H1 (cell line): Measurements from ENCODE around the gene PRPF31. TPM values are rescaled to one million over a fixed set of nuclear protein-coding genes. Genes with fewer than 3 reads are reported as not detected.

Source experiments
- CTCF ChIA-PET: fragments of 300-600 bp; sonication (Branson Sonifier 250); formaldehyde crosslinking; loops from one replicate; lab custom pipeline; 2021; ENCODE audit not compliant: partially characterized antibody; lab: Charles Lee
- POLR2A ChIA-PET: fragments of 300-600 bp; sonication (Branson Sonifier 250); formaldehyde crosslinking; loops from one replicate; lab custom pipeline; 2021; ENCODE audit warnings: inconsistent platforms; ENCODE audit not compliant: partially characterized antibody; lab: Charles Lee
- DNase-seq, 2 experiments: peaks; one replicate each; pipeline versions ENCODE4 v3.0.0 to v3.0.0-alpha.2; 2010 to 2022; ENCODE audit warnings: low spot score in 2 of 2, low read depth in 1 of 2, mixed read lengths in 1 of 2
- FAIRE-seq: peaks from 2 replicates; lab custom pipeline; 2011; peaks lifted over from hg19 to GRCh38; lab: Jason Lieb, UNC
- H2AFZ ChIP-seq: 2 replicates; pipeline ENCODE4 v1.8.1; 2012; ENCODE audit warnings: low read length, inconsistent platforms
- H2AK5ac ChIP-seq: 2 replicates; pipeline ENCODE4 v1.6.1; 2013; ENCODE audit warnings: low read depth, low read length
- H2BK120ac ChIP-seq: replicated peaks from 2 replicates; pipeline ENCODE3; 2013; ENCODE audit warnings: low read depth, low read length, inconsistent platforms
- H2BK12ac ChIP-seq: 2 replicates; pipeline ENCODE4 v1.6.1; 2013; ENCODE audit warnings: low read depth, low read length
- H2BK15ac ChIP-seq: 2 replicates; pipeline ENCODE4 v1.6.1; 2013; ENCODE audit warnings: low read length
- H2BK20ac ChIP-seq: 2 replicates; pipeline ENCODE4 v1.6.1; 2013; ENCODE audit warnings: low read length
- H2BK5ac ChIP-seq: 2 replicates; pipeline ENCODE4 v1.6.1; 2013; ENCODE audit warnings: low read depth, low read length
- H3K14ac ChIP-seq: 2 replicates; pipeline ENCODE4 v1.6.1; 2013; ENCODE audit warnings: inconsistent platforms; ENCODE audit not compliant: insufficient read length
- H3K18ac ChIP-seq: 2 replicates; pipeline ENCODE4 v1.6.1; 2013; ENCODE audit warnings: low read length; ENCODE audit errors: extremely low read depth
- H3K23ac ChIP-seq: 2 replicates; pipeline ENCODE4 v1.6.1; 2013; ENCODE audit warnings: inconsistent platforms; ENCODE audit not compliant: insufficient read length
- H3K23me2 ChIP-seq: 2 replicates; pipeline ENCODE4 v1.6.1; 2013; ENCODE audit warnings: low read depth, low read length
- H3K27ac ChIP-seq: 2 replicates; pipeline ENCODE4 v1.6.1; 2011; ENCODE audit warnings: low read depth, low read length, inconsistent platforms
- H3K27me3 ChIP-seq, 4 experiments: replicated peaks in 1 of 4; 1 replicate in 1 of 4; 2 replicates in 3 of 4; pipeline versions ENCODE4 v1.6.1 to v1.8.1; 2011 to 2013; ENCODE audit warnings: low read length in 3 of 4, mild to moderate bottlenecking in 3 of 4, inconsistent platforms in 2 of 4, mixed read lengths in 2 of 4, moderate library complexity in 1 of 4; ENCODE audit not compliant: control insufficient read depth in 3 of 4, insufficient read depth in 3 of 4; ENCODE audit errors: extremely low read depth in 1 of 4
- H3K36me3 ChIP-seq, 4 experiments: 2 replicates each; pipeline versions ENCODE4 v1.6.1 to v1.8.1; 2011 to 2013; ENCODE audit warnings: mild to moderate bottlenecking in 4 of 4, low read length in 3 of 4, moderate library complexity in 2 of 4, control low read depth in 1 of 4, inconsistent platforms in 1 of 4; ENCODE audit not compliant: insufficient read depth in 4 of 4, control insufficient read depth in 2 of 4
- H3K4ac ChIP-seq: replicated peaks from 2 replicates; pipeline ENCODE3; 2013; ENCODE audit warnings: low read length, low read depth, mixed read lengths, inconsistent platforms; ENCODE audit not compliant: insufficient read length
- H3K4me1 ChIP-seq, 4 experiments: replicated peaks in 1 of 4; 1 replicate in 1 of 4; 2 replicates in 3 of 4; pipeline versions ENCODE4 v1.6.1 to v1.8.1; 2011 to 2013; ENCODE audit warnings: low read length in 3 of 4, inconsistent platforms in 2 of 4, mixed read lengths in 1 of 4; ENCODE audit not compliant: insufficient read depth in 4 of 4, control insufficient read depth in 3 of 4
- H3K4me2 ChIP-seq, 2 experiments: 2 replicates each; pipeline versions ENCODE4 v1.6.1 to v1.8.1; 2011 to 2013; ENCODE audit warnings: low read depth in 2 of 2, low read length in 2 of 2, control low read depth in 1 of 2, inconsistent platforms in 1 of 2, mild to moderate bottlenecking in 1 of 2; ENCODE audit not compliant: insufficient read depth in 1 of 2
- H3K4me3 ChIP-seq, 4 experiments: fragments of 200-600, 300-600 bp in 1 of 4; sonication (generic), shearing (Covaris generic), sonication (Bioruptor Twin) in 1 of 4; 2 replicates each; pipeline versions ENCODE4 v1.5.1 to v1.8.1; 2011 to 2016; ENCODE audit warnings: low read length in 4 of 4, low read depth in 3 of 4, control low read depth in 2 of 4, inconsistent platforms in 2 of 4, mild to moderate bottlenecking in 2 of 4, mixed read lengths in 1 of 4, moderate library complexity in 1 of 4; ENCODE audit not compliant: insufficient read depth in 2 of 4; ENCODE audit errors: extremely low read depth in 1 of 4
- H3K56ac ChIP-seq: replicated peaks from 2 replicates; pipeline ENCODE3; 2013; ENCODE audit warnings: low read depth, mild to moderate bottlenecking, mixed read lengths, low read length, inconsistent platforms; ENCODE audit not compliant: insufficient read length
- H3K79me1 ChIP-seq: 2 replicates; pipeline ENCODE4 v1.6.1; 2013; ENCODE audit warnings: low read depth, low read length, control low read depth
- H3K79me2 ChIP-seq, 2 experiments: 2 replicates each; pipeline versions ENCODE4 v1.6.1 to v1.8.1; 2012 to 2013; ENCODE audit warnings: low read length in 2 of 2, mild to moderate bottlenecking in 2 of 2, inconsistent platforms in 1 of 2; ENCODE audit not compliant: insufficient read depth in 2 of 2, control insufficient read depth in 1 of 2
- H3K9ac ChIP-seq, 4 experiments: replicated peaks in 1 of 4; 1 replicate in 1 of 4; 2 replicates in 3 of 4; pipeline versions ENCODE4 v1.6.1 to v1.8.1; 2011 to 2013; ENCODE audit warnings: low read depth in 3 of 4, low read length in 3 of 4, control low read depth in 2 of 4, mild to moderate bottlenecking in 2 of 4, moderate library complexity in 2 of 4, inconsistent platforms in 1 of 4; ENCODE audit errors: extremely low read depth in 1 of 4
- H3K9me3 ChIP-seq, 2 experiments: 2 replicates each; pipeline versions ENCODE4 v1.6.1 to v1.8.1; 2012 to 2013; ENCODE audit warnings: mild to moderate bottlenecking in 2 of 2, moderate library complexity in 2 of 2, control low read depth in 1 of 2, inconsistent platforms in 1 of 2, low read depth in 1 of 2, low read length in 1 of 2, mixed read lengths in 1 of 2; ENCODE audit not compliant: insufficient read depth in 2 of 2
- H4K20me1 ChIP-seq, 2 experiments: replicated peaks in 1 of 2; 2 replicates each; pipeline versions ENCODE3 to v1.8.1; 2011 to 2013; ENCODE audit warnings: inconsistent platforms in 2 of 2, low read length in 2 of 2, mild to moderate bottlenecking in 1 of 2; ENCODE audit not compliant: insufficient read depth in 2 of 2, control insufficient read depth in 1 of 2
- H4K5ac ChIP-seq: 2 replicates; pipeline ENCODE4 v1.6.1; 2013; ENCODE audit warnings: low read length, low read depth, mixed read lengths, inconsistent platforms; ENCODE audit not compliant: insufficient read length
- H4K8ac ChIP-seq: 2 replicates; pipeline ENCODE4 v1.8.0; 2013; ENCODE audit warnings: mild to moderate bottlenecking, moderate library complexity, low read length, inconsistent platforms; ENCODE audit not compliant: insufficient read depth; ENCODE audit errors: extremely low read depth
- H4K91ac ChIP-seq: replicated peaks from 2 replicates; pipeline ENCODE3; 2013; ENCODE audit warnings: low read length, mixed read lengths, inconsistent platforms; ENCODE audit not compliant: insufficient read length
- CREB1 ChIP-seq: IDR thresholded peaks from 2 replicates; pipeline ENCODE4 v1.6.1; 2012; ENCODE audit warnings: inconsistent platforms
- CTCF ChIP-seq, 3 experiments: IDR thresholded peaks; 1 replicate in 2 of 3; 2 replicates in 1 of 3; pipeline versions ENCODE4 v1.5.1 to v1.6.1; 2011; ENCODE audit warnings: low read length in 3 of 3, mild to moderate bottlenecking in 3 of 3, inconsistent platforms in 2 of 3, low read depth in 1 of 3, moderate library complexity in 1 of 3; ENCODE audit not compliant: insufficient read depth in 1 of 3; ENCODE audit errors: control extremely low read depth in 1 of 3
- NRF1 ChIP-seq: IDR thresholded peaks from 2 replicates; pipeline ENCODE4 v1.6.1; 2011; ENCODE audit warnings: mild to moderate bottlenecking, low read depth, low read length, improper control_type of control experiment
- RXRA ChIP-seq: IDR thresholded peaks from 2 replicates; pipeline ENCODE4 v1.6.1; 2011; ENCODE audit warnings: low read depth, mild to moderate bottlenecking, low read length, moderate library complexity; ENCODE audit not compliant: insufficient read depth
- SAP30 ChIP-seq: fragments of 300-600 bp; sonication (generic); IDR thresholded peaks from 2 replicates; pipeline ENCODE4 v1.7.1; 2012; ENCODE audit warnings: low read length, moderate library complexity, mild to moderate bottlenecking, inconsistent platforms; ENCODE audit not compliant: insufficient read depth, insufficient replicate concordance
- SIX5 ChIP-seq: IDR thresholded peaks from 2 replicates; pipeline ENCODE4 v1.6.1; 2011; ENCODE audit warnings: mild to moderate bottlenecking, low read depth, low read length
- TAF1 ChIP-seq: IDR thresholded peaks from 2 replicates; pipeline ENCODE4 v1.6.1; 2011; ENCODE audit warnings: mild to moderate bottlenecking, low read depth, low read length
- TEAD4 ChIP-seq: IDR thresholded peaks from 2 replicates; pipeline ENCODE4 v1.6.1; 2012; ENCODE audit warnings: low read depth, low read length, inconsistent platforms, mixed read lengths
- WGBS, 2 experiments: shearing (Covaris generic) in 1 of 2; methylation state at CpG; one replicate each; pipeline versions ENCODE4 v1.1.6 to v1.1.7; 2013 to 2015; ENCODE audit warnings: low lambda C conversion rate in 2 of 2, mixed read lengths in 2 of 2, inconsistent platforms in 1 of 2, low coverage in 1 of 2, missing lambda C conversion rate in 1 of 2; ENCODE audit not compliant: insufficient replicate concordance in 2 of 2, insufficient coverage in 1 of 2, insufficient read length in 1 of 2; ENCODE audit errors: extremely low coverage in 1 of 2, missing lambda C conversion rate in 1 of 2; 5-methylcytosine and 5-hydroxymethylcytosine counted together
- polyA plus RNA-seq, 7 experiments: library from polyadenylated mRNA; depleted of rRNA in 3 of 7; stranded (reverse) in 5 of 7; unstranded in 2 of 7; fragments of >200 nt in 5 of 7; fragments of 200-250 nt in 2 of 7; gene quantifications; 1 replicate in 5 of 7; 2 replicates in 1 of 7; 4 replicates in 1 of 7; pipeline versions ENCODE4 v1.2.1 to v1.2.3, GENCODE V29; 2011 to 2013; ENCODE audit warnings: missing spikeins in 2 of 7, mixed read lengths in 2 of 7
- total RNA-seq: library from RNA; stranded (reverse); fragmentation: NEBNext Ultra II Directional; extraction: Animal tissue kit (Norgen Biotek cat#: 25700); gene quantifications from 2 replicates; pipeline ENCODE4 v1.2.1, GENCODE V29; 2021

The PRPF31 gene
- total and polyA plus RNA-seq, 2 of the 8 experiments (the other 6 are each of a cell fraction or from before 2014, with no cell fraction given) = 51.1 to 97.4 TPM

DNA sequence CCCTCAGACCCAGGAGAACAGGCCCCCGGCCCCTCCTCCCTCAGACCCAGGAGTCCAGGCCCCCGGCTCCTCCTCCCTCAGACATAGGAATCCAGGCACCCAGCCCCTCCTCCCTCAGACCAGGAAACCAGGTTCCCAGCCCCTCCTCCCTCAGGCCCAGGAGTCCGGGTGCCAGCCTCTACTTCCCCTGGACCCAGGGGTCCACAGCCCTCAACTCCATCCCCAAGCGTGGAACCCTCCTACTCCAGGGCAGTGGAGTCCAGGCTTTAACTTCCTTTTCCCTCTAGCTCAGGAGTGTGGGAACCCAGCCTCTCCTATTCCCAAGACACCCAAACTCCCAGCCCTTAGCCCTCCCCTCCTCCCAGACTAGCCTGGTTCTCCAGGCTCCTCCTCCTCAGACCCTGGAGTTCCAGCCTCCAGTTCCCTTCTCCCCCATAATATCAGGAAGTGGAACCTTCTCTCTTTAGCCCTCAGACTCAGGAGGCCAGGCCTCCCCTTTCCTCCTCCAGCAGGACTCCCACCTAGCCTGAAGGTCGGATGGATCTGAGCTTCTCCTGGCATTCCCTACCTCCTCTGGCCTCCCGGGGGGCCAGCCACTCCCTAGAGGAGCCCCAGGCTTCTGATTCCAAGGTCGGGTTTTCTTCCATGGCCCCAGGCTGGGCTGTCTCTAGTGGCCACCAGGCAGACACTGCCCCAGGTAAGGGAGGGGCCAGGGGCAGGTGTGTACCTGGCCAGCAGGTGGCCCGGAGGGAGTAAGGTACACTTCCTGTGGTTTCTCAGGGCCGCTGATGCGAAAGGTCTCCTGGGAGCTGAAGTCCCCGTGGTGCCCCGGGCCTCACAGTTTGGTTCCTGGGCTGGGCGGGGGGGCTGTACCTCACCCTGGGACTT is 57.2 kb downstream of the PRPF31 start, which contains the start of gene TMC4:
TMC4 (minus strand) TSS at position 690 of the 888 bp plus-strand sequence; CDS start at position 647, 43 bp downstream.
- no peak within 1 kb of the TSS for H2AK5ac ChIP-seq
- FAIRE-seq (peak; percentile 24), DNase-seq (peak in 1 of 2 experiments; percentile 82)
- H3K4ac ChIP-seq = peak within 1 kb of the TSS; percentile 19
- H2BK12ac ChIP-seq = peak within 1 kb of the TSS; percentile 0; the same call in 1 of the 2 replicates
- peaks cover 0 to 3% (median 0%) of the 10 kb centered on the region in 4 experiments; a peak in 2 of 8 replicates for H3K36me3 ChIP-seq
- 32% methylated on average over 10 of the region's 13 CpGs; no CpG with 5 or more reads in 1 of the 2 experiments for WGBS, 2 experiments
- peak within 1 kb of the TSS in 2 of 4 experiments; percentile 13 to 16; a peak in 1 of 7 replicates for H3K9ac ChIP-seq
- no peaks in the 10 kb centered on the region for H3K79me2 ChIP-seq
- no peaks in the 10 kb centered on the region for H3K27me3 ChIP-seq
- peaks cover 0 to 10% (median 4%) of the 10 kb centered on the region in 4 experiments; a peak in 6 of 7 replicates for H3K4me1 ChIP-seq
- peak within 1 kb of the TSS; percentile 33 to 62 (median 42); a peak in 7 of 8 replicates for H3K4me3 ChIP-seq
- no peak within 1 kb of the TSS for H3K56ac ChIP-seq
- H3K14ac ChIP-seq = no peak within 1 kb of the TSS
- H3K23ac ChIP-seq = no peak within 1 kb of the TSS
- no peaks in the 10 kb centered on the region for H3K79me1 ChIP-seq
- H2BK120ac ChIP-seq = no peak within 1 kb of the TSS
- H3K4me2 ChIP-seq = peak within 1 kb of the TSS; percentile 45 to 72
- POLR2A ChIA-PET = interaction anchor here (0.7 to 6.7 kb wide), 17 partner anchors 8 to 244 kb away, joined by 3 to 55 read pairs (median 7); partner anchors contain the start of genes CNOT3, LENG1, MBOAT7 and PRPF31
- peak within 1 kb of the TSS; percentile 71 for H3K18ac ChIP-seq
- peak within 1 kb of the TSS; percentile 17 for H4K91ac ChIP-seq
- no peaks in the 10 kb centered on the region; the same call in 1 of the 2 replicates for H3K23me2 ChIP-seq
- H2BK5ac ChIP-seq = peak within 1 kb of the TSS; percentile 84; the same call in 1 of the 2 replicates
- H2BK20ac ChIP-seq = no peak within 1 kb of the TSS
- no peak within 1 kb of the TSS for H2BK15ac ChIP-seq
- no peak within 1 kb of the TSS; the same call in 1 of the 2 replicates for H4K8ac ChIP-seq
- CTCF ChIA-PET = interaction anchor here (0.6 to 2.6 kb wide), 10 partner anchors 9 to 219 kb away, joined by 3 to 8 read pairs (median 4); partner anchors contain the start of genes LENG1 and RPS9
- peak within 1 kb of the TSS; percentile 7 for H4K5ac ChIP-seq
- peaks cover 2 to 4% of the 10 kb centered on the region in 2 experiments for H4K20me1 ChIP-seq
- no peaks in the 10 kb centered on the region for H3K9me3 ChIP-seq
- H2AFZ ChIP-seq = no peak within 1 kb of the TSS
- peak within 1 kb of the TSS; percentile 21; the same call in 1 of the 2 replicates for H3K27ac ChIP-seq
- TF ChIP-seq TEAD4 (no peak), CTCF (IDR thresholded peaks at IDR 0.05; ENCODE audit: control extremely low read depth in 1 of 3, insufficient read depth in 1 of 3, low read depth in 1 of 3, low read length in 3 of 3) (peak; percentile 61 to 78 (median 65)), RXRA (no peak), CREB1 (0 out of 2 replicates have a peak, but pooled peaks have one; percentile 17), TAF1 (no peak), NRF1 (no peak), SAP30 (no peak), SIX5 (peak; percentile 17; the same call in 1 of the 2 replicates)
